ENCODE data around the gene KCNK15. TPM values are rescaled to one million over a fixed set of nuclear protein-coding genes. Genes with fewer than 3 reads are reported as not detected.

Gene KCNK15
- total RNA-seq, 4 donors from 2014 or later = 3.6 to 5.6 (median 5.0) TPM

DNA sequence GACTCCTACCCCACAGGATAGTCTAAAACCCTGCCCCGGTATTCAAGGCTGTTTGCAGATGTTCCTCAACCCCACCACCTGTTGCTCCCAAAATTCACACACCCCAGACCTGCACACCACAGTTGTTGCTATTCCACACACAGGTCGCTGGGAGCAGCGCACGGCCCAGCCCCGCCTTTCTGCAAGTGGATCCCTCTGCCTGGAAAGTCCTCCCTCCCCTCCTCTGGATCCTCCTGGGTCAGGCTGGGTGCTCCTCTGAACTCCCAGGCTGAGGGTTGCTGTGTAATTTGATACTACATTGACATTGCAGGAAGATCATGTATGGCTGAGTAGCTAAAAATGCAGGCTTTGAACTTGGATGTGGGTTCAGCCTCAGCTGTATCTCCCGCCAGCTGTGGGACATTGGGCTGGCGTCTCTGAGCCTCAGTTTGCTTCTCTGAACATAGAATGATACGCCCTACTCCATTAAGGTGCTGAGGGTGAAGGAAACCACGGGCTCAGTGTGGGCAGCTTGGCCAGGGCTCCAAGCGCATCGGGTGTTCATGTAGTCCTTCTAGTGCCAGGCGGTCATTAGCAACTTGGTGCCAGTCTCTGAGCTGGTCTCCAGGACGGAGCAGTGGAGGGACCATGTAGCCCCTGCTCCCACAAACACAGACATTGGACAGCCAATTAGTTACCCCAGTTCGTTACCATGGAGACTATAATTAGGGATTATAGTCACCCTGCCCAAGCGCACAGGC is 44.4 kb upstream of the KCNK15 start:
- intact Hi-C loops (cut with DNase I) = no loop called here
- peaks cover 30 to 85% (median 69%) of the 10 kb centered on the region in 4 donors for H3K4me1 ChIP-seq
- DNase-seq (ENCODE audit: extremely low spot score) = no peak

DNA sequence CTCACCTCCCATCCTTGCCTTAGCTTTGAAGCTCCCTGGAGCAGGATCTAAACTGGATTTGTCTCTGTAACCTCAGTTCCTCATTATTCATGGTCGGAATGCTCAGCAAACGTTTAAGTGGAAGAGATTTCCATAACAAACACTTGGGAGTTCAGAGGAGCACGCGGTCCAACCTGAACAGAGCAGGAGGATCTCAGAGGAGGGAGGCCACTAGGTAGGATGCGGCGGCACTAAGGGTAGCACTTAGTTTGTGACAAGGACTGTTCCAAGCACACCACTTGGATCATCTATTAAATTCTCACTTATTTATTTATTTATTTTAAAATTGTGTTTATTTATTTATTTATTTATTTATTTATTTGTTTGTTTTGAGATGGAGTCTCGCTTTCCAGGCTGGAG is 43.8 kb upstream of the KCNK15 start:
- Histone ChIP-seq H3K27ac (replicated peaks in 1 of 4) (peak overlapping the region; percentile 82 to 91 (median 84)), H3K36me3 (no peaks in the 10 kb centered on the region), H3K4me3 (no peak overlapping the region), H3K27me3 (no peaks in the 10 kb centered on the region), H3K9me3 (no peaks in the 10 kb centered on the region), H3K4me1 (peaks cover 33 to 85% (median 71%) of the 10 kb centered on the region in 4 donors)
- WGBS = 89% methylated on average over 7 of the region's 7 CpGs
- intact Hi-C loops (cut with DNase I) = no loop called here
- no peak for TF ChIP-seq POLR2A (IDR thresholded peaks at IDR 0.05; ENCODE audit: low read depth)
- no peak for TF ChIP-seq POLR2AphosphoS5 (IDR thresholded peaks at IDR 0.05)
- no peak for TF ChIP-seq EP300 (IDR thresholded peaks at IDR 0.05)
- TF ChIP-seq, protein P1, sequence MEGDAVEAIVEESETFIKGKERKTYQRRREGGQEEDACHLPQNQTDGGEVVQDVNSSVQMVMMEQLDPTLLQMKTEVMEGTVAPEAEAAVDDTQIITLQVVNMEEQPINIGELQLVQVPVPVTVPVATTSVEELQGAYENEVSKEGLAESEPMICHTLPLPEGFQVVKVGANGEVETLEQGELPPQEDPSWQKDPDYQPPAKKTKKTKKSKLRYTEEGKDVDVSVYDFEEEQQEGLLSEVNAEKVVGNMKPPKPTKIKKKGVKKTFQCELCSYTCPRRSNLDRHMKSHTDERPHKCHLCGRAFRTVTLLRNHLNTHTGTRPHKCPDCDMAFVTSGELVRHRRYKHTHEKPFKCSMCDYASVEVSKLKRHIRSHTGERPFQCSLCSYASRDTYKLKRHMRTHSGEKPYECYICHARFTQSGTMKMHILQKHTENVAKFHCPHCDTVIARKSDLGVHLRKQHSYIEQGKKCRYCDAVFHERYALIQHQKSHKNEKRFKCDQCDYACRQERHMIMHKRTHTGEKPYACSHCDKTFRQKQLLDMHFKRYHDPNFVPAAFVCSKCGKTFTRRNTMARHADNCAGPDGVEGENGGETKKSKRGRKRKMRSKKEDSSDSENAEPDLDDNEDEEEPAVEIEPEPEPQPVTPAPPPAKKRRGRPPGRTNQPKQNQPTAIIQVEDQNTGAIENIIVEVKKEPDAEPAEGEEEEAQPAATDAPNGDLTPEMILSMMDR (IDR thresholded peaks at IDR 0.05) = no peak
- no peak for DNase-seq (ENCODE audit: extremely low spot score)

More for the DNA sequence above, 44.4 kb upstream of the KCNK15 start:
- Histone ChIP-seq H3K4me3 (no peak overlapping the region), H3K27ac (replicated peaks in 1 of 4) (peak overlapping the region; percentile 82 to 91 (median 84)), H3K27me3 (no peaks in the 10 kb centered on the region), H3K9me3 (no peaks in the 10 kb centered on the region), H3K36me3 (no peaks in the 10 kb centered on the region)
- TF ChIP-seq POLR2A (IDR thresholded peaks at IDR 0.05; ENCODE audit: low read depth) (no peak), POLR2AphosphoS5 (IDR thresholded peaks at IDR 0.05) (no peak), EP300 (IDR thresholded peaks at IDR 0.05) (no peak)
- 70% methylated on average over 6 of the region's 15 CpGs for WGBS

DNA sequence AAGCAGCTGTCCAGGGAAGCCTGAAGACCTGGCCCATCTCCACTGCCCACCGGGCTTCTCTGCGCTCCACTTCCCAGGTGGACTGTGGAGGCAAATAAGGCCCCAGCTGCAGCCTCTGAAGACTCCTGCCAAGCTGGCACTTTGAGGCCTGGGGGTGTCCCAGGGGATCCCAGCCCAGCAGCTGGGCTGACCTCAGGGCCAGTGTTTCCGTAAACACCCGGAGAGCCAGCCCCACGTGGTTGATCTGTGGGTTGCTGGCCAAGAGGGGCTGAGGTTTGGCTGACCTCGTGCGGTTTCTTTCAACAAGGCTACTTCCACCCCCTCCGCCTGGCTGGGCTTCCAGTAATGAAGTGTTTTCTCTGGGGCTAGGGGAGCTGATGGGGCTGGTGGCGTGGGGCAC is 42.9 kb upstream of the KCNK15 start:
- Histone ChIP-seq H3K27ac (replicated peaks in 1 of 4) (peak overlapping the region; percentile 82 to 91 (median 84)), H3K4me1 (peaks cover 34 to 87% (median 74%) of the 10 kb centered on the region in 4 donors), H3K36me3 (no peaks in the 10 kb centered on the region), H3K9me3 (no peaks in the 10 kb centered on the region), H3K27me3 (no peaks in the 10 kb centered on the region), H3K4me3 (no peak overlapping the region)
- 60% methylated on average over 1 of the region's 9 CpGs for WGBS
- TF ChIP-seq POLR2AphosphoS5 (IDR thresholded peaks at IDR 0.05) (peak; percentile 53 to 88), POLR2A (IDR thresholded peaks at IDR 0.05; ENCODE audit: low read depth) (no peak)
- DNase-seq (ENCODE audit: extremely low spot score) = peak; percentile 94
- intact Hi-C loops (cut with DNase I) = no loop called here

DNA sequence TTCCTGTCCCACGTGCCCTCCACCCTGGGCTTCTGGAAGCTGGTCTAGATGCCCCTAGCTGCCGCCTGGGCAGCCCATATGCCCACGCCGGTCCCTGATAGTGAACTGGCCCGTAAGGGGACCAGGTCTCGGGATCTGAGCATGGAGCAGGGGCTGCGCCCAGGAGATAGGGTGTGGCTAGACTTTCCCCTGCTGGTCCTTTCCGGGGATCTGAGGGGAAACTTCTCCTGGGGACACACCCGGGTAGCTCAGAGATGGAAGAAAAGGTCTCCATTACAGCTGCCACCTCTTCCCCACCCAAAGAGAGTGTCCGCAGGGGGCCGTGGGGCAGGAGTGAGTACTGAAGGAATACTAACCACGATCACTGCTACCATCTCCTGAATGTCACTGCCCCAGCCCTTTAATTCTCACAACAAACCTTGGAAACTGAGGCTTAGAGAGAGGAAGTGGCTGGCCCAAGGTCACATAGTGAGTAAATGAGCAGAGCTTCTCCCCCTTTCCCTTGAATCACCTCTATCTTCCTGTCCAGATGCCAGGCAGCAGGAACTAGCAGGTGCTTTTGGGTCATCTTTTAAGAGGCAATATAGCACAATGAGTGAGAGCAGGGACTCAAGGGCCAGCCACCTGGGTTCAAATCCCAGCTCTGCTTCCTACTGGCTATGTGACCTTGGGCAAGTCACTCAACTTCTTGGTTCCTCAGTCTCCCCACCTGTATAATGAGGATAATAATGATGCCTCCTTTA is 42.3 kb upstream of the KCNK15 start:
- Histone ChIP-seq H3K27me3 (no peaks in the 10 kb centered on the region), H3K4me1 (peaks cover 34 to 87% (median 71%) of the 10 kb centered on the region in 4 donors), H3K9me3 (no peaks in the 10 kb centered on the region), H3K27ac (replicated peaks in 1 of 4) (peak overlapping the region; percentile 82 to 91 (median 84)), H3K4me3 (no peak overlapping the region), H3K36me3 (no peaks in the 10 kb centered on the region)
- TF ChIP-seq, protein P1 (IDR thresholded peaks at IDR 0.05) = no peak
- TF ChIP-seq POLR2AphosphoS5 (IDR thresholded peaks at IDR 0.05) = no peak
- TF ChIP-seq POLR2A (IDR thresholded peaks at IDR 0.05; ENCODE audit: low read depth) = no peak
- no peak for TF ChIP-seq EP300 (IDR thresholded peaks at IDR 0.05)
- no peak for DNase-seq (ENCODE audit: extremely low spot score)
- WGBS = 53% methylated on average over 11 of the region's 12 CpGs
- intact Hi-C loops (cut with DNase I) = no loop called here

DNA sequence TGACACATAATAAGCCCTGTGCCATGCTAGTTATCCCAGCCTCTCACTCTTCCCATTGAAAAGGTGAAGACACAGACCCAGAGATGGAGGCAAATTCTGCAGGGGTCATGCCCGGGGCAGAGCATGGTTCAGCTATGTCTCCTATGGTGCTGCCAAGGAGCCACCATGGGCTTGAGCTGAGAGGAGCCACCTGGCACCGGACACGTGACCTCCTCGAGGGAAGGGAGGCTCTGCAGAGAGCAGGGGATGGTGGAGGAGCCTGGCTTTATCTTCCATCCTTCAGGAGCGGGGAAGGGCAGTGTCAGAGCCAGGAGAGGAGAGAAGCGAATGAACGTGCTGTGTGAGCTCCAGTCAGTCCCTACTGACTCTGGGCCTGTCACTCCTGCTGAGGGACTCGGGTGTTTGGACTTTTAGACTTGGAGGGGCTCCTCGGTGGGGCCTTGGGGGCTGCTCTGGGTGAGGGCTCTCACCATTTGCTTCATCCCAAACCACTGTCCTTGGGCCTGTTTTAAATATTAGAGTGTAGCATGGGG is 41.6 kb upstream of the KCNK15 start:
- Histone ChIP-seq H3K4me1 (peaks cover 34 to 84% (median 65%) of the 10 kb centered on the region in 4 donors), H3K27me3 (no peaks in the 10 kb centered on the region), H3K27ac (replicated peaks in 1 of 4) (peak overlapping the region; percentile 82 to 91 (median 84)), H3K36me3 (no peaks in the 10 kb centered on the region), H3K9me3 (no peaks in the 10 kb centered on the region), H3K4me3 (no peak overlapping the region)
- 94% methylated on average over 9 of the region's 9 CpGs for WGBS
- intact Hi-C loops (cut with DNase I) = no loop called here
- TF ChIP-seq POLR2AphosphoS5 (IDR thresholded peaks at IDR 0.05) = no peak
- TF ChIP-seq EP300 (IDR thresholded peaks at IDR 0.05) = no peak
- no peak for TF ChIP-seq POLR2A (IDR thresholded peaks at IDR 0.05; ENCODE audit: low read depth)
- TF ChIP-seq, protein P1 (IDR thresholded peaks at IDR 0.05) = no peak
- DNase-seq (ENCODE audit: extremely low spot score) = no peak
